Midbrain (tissue), 1 donor: ENCODE measurements around the gene OTX1.

Source experiments
- DNase-seq: peaks from one replicate; lab custom pipeline; 2025; lab: John Stamatoyannopoulos, UW

The OTX1 gene

GRCh38 chr2:63047321-63048279 lies 3.0 kb upstream of the OTX1 start:
- peak; percentile 42 for DNase-seq

GRCh38 chr2:63048367-63049171 lies 2.1 kb upstream of the OTX1 start:
- DNase-seq = no peak

- no peak for DNase-seq
Observed at GRCh38 chr2:63049211-63049969, 1.2 kb upstream of the OTX1 start.

- no peak for DNase-seq
Observed at GRCh38 chr2:63049970-63050333, 678 bp upstream of the OTX1 start.

GRCh38 chr2:63051042-63051794 lies 588 bp downstream of the OTX1 start:
- DNase-seq = no peak

- DNase-seq = no peak
Observed at GRCh38 chr2:63051795-63052333, 1.2 kb downstream of the OTX1 start.

GRCh38 chr2:63052411-63053080 lies 1.9 kb downstream of the OTX1 start:
- no peak for DNase-seq

GRCh38 chr2:63053081-63053888 lies 2.7 kb downstream of the OTX1 start:
- DNase-seq = no peak

GRCh38 chr2:63053889-63054602 lies 3.4 kb downstream of the OTX1 start:
- no peak for DNase-seq

GRCh38 chr2:63054841-63055225 lies 4.2 kb downstream of the OTX1 start:
- no peak for DNase-seq

GRCh38 chr2:63055226-63056106 lies 4.8 kb downstream of the OTX1 start:
- DNase-seq = no peak

GRCh38 chr2:63056107-63057050 lies 5.7 kb downstream of the OTX1 start:
- no peak for DNase-seq

- no peak for DNase-seq
Observed at GRCh38 chr2:63057249-63058143, 6.9 kb downstream of the OTX1 start.

- no peak for DNase-seq
Observed at GRCh38 chr2:63058144-63058920, 7.7 kb downstream of the OTX1 start.
